Prostate gland (tissue), 2 donors: Measurements from ENCODE around the gene C2orf49.

Source experiments
- POLR2A ChIP-seq: fragments of 450-650 bp; IDR thresholded peaks from one replicate; pipeline ENCODE4 v1.6.1; 2016; ENCODE audit warnings: antibody characterized with exemption, mild to moderate bottlenecking
- TF ChIP-seq, protein P1 (sequence below), 4 experiments: fragments of 200-600 bp in 2 of 4; fragments of 450-650 bp in 2 of 4; sonication (generic) in 2 of 4; IDR thresholded peaks; 1 replicate in 3 of 4; 2 replicates in 1 of 4; pipeline ENCODE4 v1.5.1; 2016 to 2019; ENCODE audit warnings: antibody characterized with exemption in 4 of 4, mild to moderate bottlenecking in 2 of 4, moderate library complexity in 2 of 4

DNA sequence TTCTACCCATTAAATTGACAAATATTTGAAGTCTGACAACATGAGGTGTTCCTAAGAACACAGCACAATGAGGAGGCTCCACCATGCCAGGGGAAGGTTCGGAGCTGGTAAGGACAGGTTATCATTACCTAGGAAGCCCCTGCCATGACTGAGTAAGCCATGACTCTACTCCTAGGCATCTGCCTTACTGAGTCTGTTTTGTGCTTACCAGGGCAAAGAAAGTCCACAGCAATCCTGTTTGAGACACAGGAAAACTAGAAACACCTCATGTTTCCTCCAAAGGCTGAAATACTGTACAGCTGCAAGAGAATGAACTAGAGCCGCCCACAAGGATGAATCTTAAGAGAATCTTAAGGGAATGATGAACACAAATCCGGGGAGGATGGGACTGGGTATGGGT, 19.4 kb upstream of the C2orf49 start:
- TF ChIP-seq, protein P1, sequence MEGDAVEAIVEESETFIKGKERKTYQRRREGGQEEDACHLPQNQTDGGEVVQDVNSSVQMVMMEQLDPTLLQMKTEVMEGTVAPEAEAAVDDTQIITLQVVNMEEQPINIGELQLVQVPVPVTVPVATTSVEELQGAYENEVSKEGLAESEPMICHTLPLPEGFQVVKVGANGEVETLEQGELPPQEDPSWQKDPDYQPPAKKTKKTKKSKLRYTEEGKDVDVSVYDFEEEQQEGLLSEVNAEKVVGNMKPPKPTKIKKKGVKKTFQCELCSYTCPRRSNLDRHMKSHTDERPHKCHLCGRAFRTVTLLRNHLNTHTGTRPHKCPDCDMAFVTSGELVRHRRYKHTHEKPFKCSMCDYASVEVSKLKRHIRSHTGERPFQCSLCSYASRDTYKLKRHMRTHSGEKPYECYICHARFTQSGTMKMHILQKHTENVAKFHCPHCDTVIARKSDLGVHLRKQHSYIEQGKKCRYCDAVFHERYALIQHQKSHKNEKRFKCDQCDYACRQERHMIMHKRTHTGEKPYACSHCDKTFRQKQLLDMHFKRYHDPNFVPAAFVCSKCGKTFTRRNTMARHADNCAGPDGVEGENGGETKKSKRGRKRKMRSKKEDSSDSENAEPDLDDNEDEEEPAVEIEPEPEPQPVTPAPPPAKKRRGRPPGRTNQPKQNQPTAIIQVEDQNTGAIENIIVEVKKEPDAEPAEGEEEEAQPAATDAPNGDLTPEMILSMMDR (IDR thresholded peaks at IDR 0.05): no peak
- no peak for TF ChIP-seq POLR2A
